H9 (cell line): Measurements from ENCODE around the gene MAPKAP1. TPM values are rescaled to one million over a fixed set of nuclear protein-coding genes. Genes with fewer than 3 reads are reported as not detected.

Source experiments
- DNase-seq: peaks from one replicate; pipeline ENCODE4 v3.0.0-alpha.2; 2017
- H2AFZ ChIP-seq: one replicate; pipeline ENCODE4 v1.6.1; 2013; ENCODE audit warnings: mild to moderate bottlenecking, low read length, control low read depth, moderate library complexity
- H2AK5ac ChIP-seq: 2 replicates; pipeline ENCODE4 v1.6.1; 2013; ENCODE audit warnings: low read length, control low read depth, mixed read lengths; ENCODE audit not compliant: insufficient read length
- H2BK120ac ChIP-seq: one replicate; pipeline ENCODE4 v1.6.1; 2013; ENCODE audit warnings: low read depth, mild to moderate bottlenecking, low read length, control low read depth, inconsistent platforms; ENCODE audit not compliant: poor library complexity, severe bottlenecking
- H2BK12ac ChIP-seq: 2 replicates; pipeline ENCODE4 v1.6.1; 2013; ENCODE audit warnings: low read length, control low read depth, mixed read lengths, low read depth; ENCODE audit not compliant: insufficient read length
- H2BK15ac ChIP-seq: 2 replicates; pipeline ENCODE4 v1.6.1; 2013; ENCODE audit warnings: low read depth, low read length, control low read depth
- H2BK20ac ChIP-seq: one replicate; pipeline ENCODE4 v1.6.1; 2013; ENCODE audit warnings: low read depth, mild to moderate bottlenecking, low read length, control low read depth, inconsistent platforms; ENCODE audit not compliant: poor library complexity, severe bottlenecking
- H2BK5ac ChIP-seq: 2 replicates; pipeline ENCODE4 v1.6.1; 2013; ENCODE audit warnings: low read length, control low read depth, mixed read lengths; ENCODE audit not compliant: insufficient read length
- H3K14ac ChIP-seq: 2 replicates; pipeline ENCODE4 v1.6.1; 2013; ENCODE audit warnings: low read length, control low read depth; ENCODE audit not compliant: insufficient read depth
- H3K18ac ChIP-seq: 2 replicates; pipeline ENCODE4 v1.6.1; 2013; ENCODE audit warnings: low read depth, mild to moderate bottlenecking, mixed read lengths, low read length, control low read depth; ENCODE audit not compliant: insufficient read length
- H3K23ac ChIP-seq: 2 replicates; pipeline ENCODE4 v1.6.1; 2013; ENCODE audit warnings: low read length, control low read depth, mixed read lengths, low read depth; ENCODE audit not compliant: insufficient read length
- H3K23me2 ChIP-seq: 2 replicates; pipeline ENCODE4 v1.6.1; 2013; ENCODE audit warnings: low read depth, mild to moderate bottlenecking, mixed read lengths, low read length, control low read depth; ENCODE audit not compliant: insufficient read length, poor library complexity, severe bottlenecking
- H3K27ac ChIP-seq: 2 replicates; pipeline ENCODE4 v1.5.1; 2013; ENCODE audit warnings: low read length, control low read depth, mixed read lengths, low read depth; ENCODE audit not compliant: insufficient read length
- H3K27me3 ChIP-seq: 2 replicates; pipeline ENCODE4 v1.6.1; 2013; ENCODE audit warnings: low read length, control low read depth, inconsistent platforms; ENCODE audit not compliant: insufficient read depth
- H3K4ac ChIP-seq: 2 replicates; pipeline ENCODE4 v1.6.1; 2013; ENCODE audit warnings: low read depth, mild to moderate bottlenecking, control low read depth, inconsistent platforms, low read length, moderate library complexity
- H3K4me1 ChIP-seq: 2 replicates; pipeline ENCODE4 v1.6.1; 2013; ENCODE audit warnings: low read length, control low read depth, inconsistent platforms; ENCODE audit not compliant: insufficient read depth
- H3K4me2 ChIP-seq: 2 replicates; pipeline ENCODE4 v1.6.1; 2013; ENCODE audit warnings: low read length, control low read depth, mixed read lengths; ENCODE audit not compliant: insufficient read length, insufficient read depth
- H3K56ac ChIP-seq: 2 replicates; pipeline ENCODE4 v1.6.1; 2013; ENCODE audit warnings: low read depth, mild to moderate bottlenecking, mixed read lengths, low read length, control low read depth; ENCODE audit not compliant: insufficient read length
- H3K79me1 ChIP-seq: 2 replicates; pipeline ENCODE4 v1.6.1; 2013; ENCODE audit warnings: low read depth, mild to moderate bottlenecking, moderate library complexity, low read length, control low read depth, inconsistent platforms; ENCODE audit not compliant: insufficient read depth, poor library complexity, severe bottlenecking
- H3K79me2 ChIP-seq: 2 replicates; pipeline ENCODE4 v1.6.1; 2013; ENCODE audit warnings: low read length, control low read depth, inconsistent platforms; ENCODE audit not compliant: insufficient read depth
- H3K9ac ChIP-seq: 2 replicates; pipeline ENCODE4 v1.6.1; 2013; ENCODE audit warnings: low read length, control low read depth, mixed read lengths; ENCODE audit not compliant: insufficient read length; ENCODE audit errors: extremely low read depth
- H3K9me3 ChIP-seq: one replicate; pipeline ENCODE4 v1.6.1; 2013; ENCODE audit warnings: low read depth, low read length, inconsistent platforms; ENCODE audit not compliant: control insufficient read depth
- H3T11ph ChIP-seq: one replicate; pipeline ENCODE4 v1.6.1; 2013; ENCODE audit warnings: mild to moderate bottlenecking, low read length, control low read depth, inconsistent platforms
- H4K20me1 ChIP-seq: one replicate; pipeline ENCODE4 v1.6.1; 2013; ENCODE audit not compliant: control insufficient read depth, insufficient read length, insufficient read depth
- H4K5ac ChIP-seq: 2 replicates; pipeline ENCODE4 v1.6.1; 2013; ENCODE audit warnings: low read depth, mild to moderate bottlenecking, mixed read lengths, low read length, control low read depth; ENCODE audit not compliant: insufficient read length
- H4K8ac ChIP-seq: replicated peaks from 2 replicates; pipeline ENCODE4 v1.6.1; 2013; ENCODE audit warnings: low read length, control low read depth, mixed read lengths, low read depth; ENCODE audit not compliant: insufficient read length
- H4K91ac ChIP-seq: 2 replicates; pipeline ENCODE4 v1.6.1; 2013; ENCODE audit warnings: low read depth, mild to moderate bottlenecking, moderate library complexity, mixed read lengths, low read length, control low read depth; ENCODE audit not compliant: insufficient read length
- H3K27ac Mint-ChIP-seq, 3 experiments: 2 replicates in 2 of 3; 3 replicates in 1 of 3; pipeline ENCODE4 v1.8.0; 2020 to 2021; ENCODE audit warnings: mixed read lengths in 3 of 3, mild to moderate bottlenecking in 1 of 3, moderate library complexity in 1 of 3
- H3K27me3 Mint-ChIP-seq: 2 replicates; pipeline ENCODE4 v1.8.0; 2021; ENCODE audit warnings: low read depth, mild to moderate bottlenecking, moderate library complexity, mixed read lengths
- H3K36me3 Mint-ChIP-seq, 3 experiments: 2 replicates in 2 of 3; 3 replicates in 1 of 3; pipeline ENCODE4 v1.8.0; 2020 to 2021; ENCODE audit warnings: low read depth in 3 of 3, mixed read lengths in 3 of 3; ENCODE audit not compliant: insufficient read depth in 1 of 3
- H3K4me1 Mint-ChIP-seq, 2 experiments: 2 replicates each; pipeline ENCODE4 v1.8.0; 2020; ENCODE audit warnings: mixed read lengths in 2 of 2
- H3K4me3 Mint-ChIP-seq, 2 experiments: 2 replicates in 1 of 2; 3 replicates in 1 of 2; pipeline ENCODE4 v1.8.0; 2020 to 2021; ENCODE audit warnings: mild to moderate bottlenecking in 2 of 2, mixed read lengths in 2 of 2, moderate library complexity in 1 of 2
- H3K9me3 Mint-ChIP-seq, 2 experiments: 2 replicates in 1 of 2; 3 replicates in 1 of 2; pipeline ENCODE4 v1.8.0; 2020; ENCODE audit warnings: mild to moderate bottlenecking in 2 of 2, mixed read lengths in 2 of 2, moderate library complexity in 1 of 2
- CTCF ChIP-seq: fragments of 200-600 bp; sonication (generic); conservative IDR thresholded peaks from 3 replicates; pipeline ENCODE4 v1.8.0; 2021; ENCODE audit warnings: antibody characterized with exemption, mild to moderate bottlenecking
- WGBS: extraction: QIAGEN DNeasy Blood & Tissue Kit; methylation state at CpG from one replicate; pipeline ENCODE4 v1.1.7; 2013; ENCODE audit warnings: missing lambda C conversion rate, low lambda C conversion rate, mixed read lengths; ENCODE audit not compliant: insufficient read length; ENCODE audit errors: extremely low coverage; 5-methylcytosine and 5-hydroxymethylcytosine counted together
- total RNA-seq: library from RNA; stranded (reverse); gene quantifications from 2 replicates; pipeline ENCODE4 v1.2.1, GENCODE V29; 2021

Gene MAPKAP1
- total RNA-seq, 1 experiment from 2014 or later = 97.0 TPM

GRCh38 chr9:125487842-125488241 is 219.2 kb downstream of the MAPKAP1 start:
- no peak overlapping the region for H4K91ac ChIP-seq
- no peak overlapping the region for H2BK5ac ChIP-seq
- H3K36me3 Mint-ChIP-seq = no peaks in the 10 kb centered on the region
- H2BK20ac ChIP-seq = no peak overlapping the region
- no peaks in the 10 kb centered on the region for H3K27me3 Mint-ChIP-seq
- no peak overlapping the region; a peak in 1 of 7 replicates for H3K27ac Mint-ChIP-seq
- H3K4ac ChIP-seq = no peak overlapping the region
- no peak overlapping the region for H3K27ac ChIP-seq
- H3K4me1 ChIP-seq = peaks cover 2% of the 10 kb centered on the region; the same call in 1 of the 2 replicates
- H3K23ac ChIP-seq = no peak overlapping the region
- H3K4me2 ChIP-seq = no peak overlapping the region
- no peak overlapping the region for H4K5ac ChIP-seq
- no peaks in the 10 kb centered on the region for H3K27me3 ChIP-seq
- H2AK5ac ChIP-seq = no peak overlapping the region
- H3K4me3 Mint-ChIP-seq = no peak overlapping the region
- H3K79me1 ChIP-seq = no peaks in the 10 kb centered on the region
- no peak overlapping the region for H4K8ac ChIP-seq
- H3K14ac ChIP-seq = no peak overlapping the region
- H4K20me1 ChIP-seq = peaks cover 2% of the 10 kb centered on the region
- H3T11ph ChIP-seq = no peak overlapping the region
- TF ChIP-seq CTCF = no peak
- no peak overlapping the region for H2BK12ac ChIP-seq
- no peak overlapping the region for H2BK120ac ChIP-seq
- H3K9me3 Mint-ChIP-seq = no peaks in the 10 kb centered on the region
- no peak overlapping the region for H3K18ac ChIP-seq
- no peak overlapping the region for H2AFZ ChIP-seq
- H3K23me2 ChIP-seq = no peaks in the 10 kb centered on the region
- no peaks in the 10 kb centered on the region for H3K79me2 ChIP-seq
- H3K56ac ChIP-seq = no peak overlapping the region
- no peak for DNase-seq
- no peak overlapping the region for H2BK15ac ChIP-seq
- H3K9ac ChIP-seq = no peak overlapping the region
- peaks cover 6 to 10% of the 10 kb centered on the region in 2 experiments for H3K4me1 Mint-ChIP-seq
- no peaks in the 10 kb centered on the region for H3K9me3 ChIP-seq
- WGBS = no CpG with 5 or more reads among the region's 2 CpGs
